SH-SY5Y (cell line): ENCODE measurements around the gene NFIA.

Experiments
- GATA2 ChIP-seq: IDR thresholded peaks from 2 replicates; pipeline ENCODE4 v1.6.1; 2011; ENCODE audit warnings: mild to moderate bottlenecking, low read depth, low read length
- GATA3 ChIP-seq: IDR thresholded peaks from 2 replicates; pipeline ENCODE4 v1.6.1; 2011; ENCODE audit warnings: low read depth, mild to moderate bottlenecking, low read length, moderate library complexity

GRCh38 chr1:61220536-61220935, 138.2 kb downstream of the NFIA start:
- TF ChIP-seq GATA3 (no peak), GATA2 (no peak)
